GM19467 (cell line): ENCODE measurements around the gene PRKAR1A.
"Not testable (repeated sequence)": the region's sequence is repeated elsewhere in the genome, so short reads cannot be mapped to it uniquely, and the experiment has no call there.

ENCODE experiments used
- ATAC-seq: cut with Tn5 transposase; IDR thresholded peaks from one replicate; pipeline ENCODE4 v1.9.1; 2021; ENCODE audit warnings: mild to moderate bottlenecking, moderate library complexity; ENCODE audit not compliant: unreplicated experiment

Gene PRKAR1A

DNA sequence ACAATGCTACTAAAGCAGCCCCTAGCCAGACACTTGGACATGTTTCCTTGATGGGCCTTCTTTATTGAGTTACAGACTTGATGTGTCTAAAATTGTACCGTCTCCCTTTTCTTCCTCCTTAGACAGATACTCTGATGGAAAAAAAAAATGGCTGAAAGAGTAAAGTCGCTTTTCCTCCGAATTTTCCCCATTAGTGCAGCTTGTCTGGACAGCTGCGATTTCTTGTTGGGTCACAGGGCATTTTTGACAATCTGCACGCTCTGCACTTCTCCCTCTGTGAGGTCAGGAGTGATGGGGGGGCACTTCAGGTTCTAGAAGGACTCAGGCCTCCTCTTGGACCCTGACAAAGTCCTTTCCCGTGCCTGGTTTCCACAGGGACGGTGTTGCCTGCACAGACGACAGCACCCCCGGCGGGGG lies 968 bp upstream of the PRKAR1A start:
- ATAC-seq, result no peak

DNA sequence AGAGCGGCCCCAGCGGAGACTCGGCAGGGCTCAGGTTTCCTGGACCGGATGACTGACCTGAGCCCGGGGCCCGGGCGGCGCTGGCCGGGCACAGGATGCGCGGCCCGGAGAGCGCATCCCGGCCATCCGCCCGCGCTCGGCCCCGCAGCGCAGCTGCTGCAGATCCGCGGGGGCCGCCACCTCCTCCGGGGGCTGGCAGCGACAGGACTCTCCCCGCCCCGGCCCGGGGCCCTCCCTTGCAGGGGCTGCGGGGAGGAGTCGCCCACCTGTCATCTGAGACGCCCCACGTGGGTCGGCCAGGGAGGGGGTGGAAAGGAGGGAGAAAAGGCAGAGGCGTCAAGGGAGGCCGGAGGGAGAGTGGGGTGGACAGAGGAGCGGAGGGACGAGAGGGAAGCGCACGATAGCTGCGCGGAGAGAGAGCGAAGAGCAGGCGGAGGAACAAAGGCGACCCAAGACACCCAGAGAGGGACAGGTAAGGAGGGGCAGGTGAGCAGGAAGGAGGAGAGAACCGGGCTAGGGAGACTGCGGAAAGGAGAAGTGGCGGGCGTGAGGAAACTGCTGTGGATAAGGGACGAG lies 471 bp upstream of the PRKAR1A start:
- ATAC-seq, result peak; percentile 48

DNA sequence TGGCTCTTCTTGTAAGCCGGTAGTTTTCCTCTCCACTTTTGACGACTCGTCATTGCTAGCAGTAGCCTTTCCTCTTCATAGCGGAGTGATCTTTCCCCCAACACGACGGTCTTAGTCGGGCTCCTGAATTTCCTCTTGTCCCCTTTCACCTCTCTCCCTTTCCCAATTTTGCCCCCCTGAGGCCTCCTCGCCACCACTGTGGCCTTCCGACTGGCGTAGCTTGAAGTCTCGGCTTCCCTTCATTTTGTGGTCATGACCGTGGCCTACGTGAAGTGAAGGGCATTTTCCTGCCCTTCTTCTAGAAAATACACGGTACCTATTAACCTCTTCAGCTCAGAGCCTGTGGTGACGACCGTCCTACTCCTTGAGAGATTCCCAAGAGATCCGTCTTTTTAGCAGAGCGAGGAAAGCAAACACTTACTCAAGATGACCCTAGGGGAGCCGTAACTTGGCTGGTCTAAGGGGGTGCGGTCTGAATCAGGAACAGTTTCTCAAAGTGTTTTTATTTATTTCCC lies 787 bp downstream of the PRKAR1A start:
- ATAC-seq, result no peak

DNA sequence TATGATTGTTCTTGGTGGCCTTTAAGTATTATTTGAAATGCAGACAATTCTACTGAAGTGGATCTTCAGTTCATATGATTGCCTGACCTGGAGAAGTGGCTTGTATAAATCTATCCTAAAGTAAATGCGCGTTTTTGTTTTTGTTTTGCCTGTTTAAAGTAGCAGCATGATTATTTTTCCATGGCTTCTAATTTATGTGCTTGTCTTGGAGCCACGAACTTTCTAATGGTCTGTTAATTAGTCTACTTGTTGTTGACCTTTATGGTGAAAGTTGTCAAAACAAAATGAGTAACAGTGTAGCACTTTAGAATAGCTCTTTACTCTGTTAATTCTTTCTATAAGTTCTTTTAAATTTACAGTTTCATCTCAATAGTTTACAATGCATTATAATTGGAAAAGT lies 1.7 kb downstream of the PRKAR1A start:
- no peak for ATAC-seq

DNA sequence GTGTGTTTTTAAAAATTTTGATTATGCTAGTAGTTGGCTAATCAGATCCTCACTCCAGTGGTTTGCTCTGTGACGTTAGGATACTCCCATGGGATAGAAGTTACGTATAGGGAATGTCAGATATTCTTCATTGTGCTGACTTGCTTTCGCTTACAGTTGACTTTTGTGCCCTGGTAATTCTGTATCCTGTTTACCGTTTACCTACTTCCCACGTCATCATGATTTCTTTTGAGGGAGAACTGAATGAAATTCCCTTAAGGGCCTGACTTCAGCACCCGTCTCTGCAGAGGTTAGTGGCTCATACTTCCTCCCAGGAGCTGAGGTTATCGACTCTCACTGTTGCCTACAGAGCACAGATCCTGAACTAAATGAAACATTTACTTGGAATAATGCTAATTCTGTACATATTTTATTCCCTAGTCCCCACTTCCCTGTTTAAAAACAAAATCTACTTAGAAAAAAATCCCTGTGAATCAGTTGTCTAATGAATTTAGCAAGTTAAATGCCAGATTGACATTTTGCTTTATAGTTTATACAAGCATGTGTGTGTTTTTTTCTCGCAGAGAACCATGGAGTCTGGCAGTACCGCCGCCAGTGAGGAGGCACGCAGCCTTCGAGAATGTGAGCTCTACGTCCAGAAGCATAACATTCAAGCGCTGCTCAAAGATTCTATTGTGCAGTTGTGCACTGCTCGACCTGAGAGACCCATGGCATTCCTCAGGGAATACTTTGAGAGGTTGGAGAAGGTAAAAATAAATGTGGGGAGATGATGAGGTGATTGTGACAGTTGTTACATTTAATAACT lies 2.8 kb downstream of the PRKAR1A start:
- no peak for ATAC-seq

DNA sequence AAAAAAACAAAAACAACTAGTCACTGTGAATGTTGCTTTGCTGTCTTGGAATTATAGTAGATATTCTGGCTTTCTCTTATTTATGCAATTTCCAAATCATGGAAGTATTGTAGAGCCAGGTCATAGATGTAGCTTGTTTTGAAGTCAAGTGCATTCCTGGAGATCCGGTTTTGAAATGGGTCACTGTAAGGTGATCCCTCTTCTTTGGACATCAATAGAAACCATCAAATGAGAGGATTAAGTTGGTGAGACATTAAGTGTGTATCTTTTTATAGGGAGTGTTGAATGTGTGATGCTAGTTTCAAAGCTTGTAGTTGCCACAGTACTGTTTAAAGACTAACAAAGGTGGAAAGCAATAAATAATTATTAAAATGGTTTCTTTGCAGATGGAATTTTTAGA lies 4.5 kb downstream of the PRKAR1A start:
- no peak for ATAC-seq

DNA sequence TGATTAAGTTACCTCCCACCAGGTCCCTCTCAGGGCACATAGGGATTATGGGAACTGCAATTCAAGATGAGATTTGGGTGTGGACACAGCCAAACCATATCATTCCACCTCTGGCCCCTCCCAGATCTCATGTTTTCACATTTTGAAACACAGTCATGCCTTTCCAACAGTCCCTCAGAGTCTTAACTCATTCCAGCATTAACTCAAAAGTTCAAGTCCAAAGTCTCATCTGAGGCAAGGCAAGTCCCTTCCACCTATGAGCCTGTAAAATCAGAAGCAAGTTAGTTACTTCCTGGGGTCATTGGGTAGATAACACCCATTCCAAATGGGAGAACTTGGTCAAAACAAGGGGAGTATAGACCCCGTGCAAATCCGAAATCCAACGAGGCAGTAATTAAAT lies 5.4 kb downstream of the PRKAR1A start:
- ATAC-seq, result not testable (repeated sequence)

DNA sequence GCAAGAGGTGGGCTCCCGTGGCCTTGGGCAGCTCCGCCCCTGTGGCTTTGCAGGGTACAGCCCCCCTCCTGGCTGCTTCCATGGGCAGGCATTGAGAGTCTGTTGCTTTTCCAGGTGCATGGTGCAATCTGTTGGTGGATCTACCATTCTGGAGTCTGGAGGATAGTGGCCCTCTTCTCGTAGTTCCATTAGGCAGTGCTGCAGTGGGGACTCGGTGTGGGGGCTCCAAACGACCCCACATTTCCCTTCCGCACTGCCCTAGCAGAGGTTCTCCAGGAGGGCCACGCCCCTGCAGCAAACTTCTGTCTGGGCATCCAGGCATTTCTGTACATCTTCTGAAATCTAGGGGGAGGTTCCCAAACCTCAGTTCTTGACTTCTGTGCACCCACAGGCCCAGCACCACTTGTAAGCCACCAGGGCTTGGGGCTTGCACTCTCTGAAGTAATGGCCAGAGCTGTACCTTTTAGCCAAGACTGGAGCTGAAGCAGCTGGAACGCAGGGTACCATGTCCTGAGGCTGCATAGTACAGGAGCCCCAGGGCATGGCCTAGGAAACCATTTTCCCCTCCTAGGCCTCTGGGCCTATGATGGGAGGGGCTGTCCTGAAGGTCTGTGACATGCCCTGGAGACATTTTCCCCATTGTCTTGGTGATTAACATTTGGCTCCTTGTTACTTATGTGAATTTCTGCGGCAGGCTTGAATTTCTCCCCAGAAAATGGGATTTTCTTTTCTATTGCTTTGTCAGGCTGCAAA lies 6.0 kb downstream of the PRKAR1A start:
- ATAC-seq, result no peak

DNA sequence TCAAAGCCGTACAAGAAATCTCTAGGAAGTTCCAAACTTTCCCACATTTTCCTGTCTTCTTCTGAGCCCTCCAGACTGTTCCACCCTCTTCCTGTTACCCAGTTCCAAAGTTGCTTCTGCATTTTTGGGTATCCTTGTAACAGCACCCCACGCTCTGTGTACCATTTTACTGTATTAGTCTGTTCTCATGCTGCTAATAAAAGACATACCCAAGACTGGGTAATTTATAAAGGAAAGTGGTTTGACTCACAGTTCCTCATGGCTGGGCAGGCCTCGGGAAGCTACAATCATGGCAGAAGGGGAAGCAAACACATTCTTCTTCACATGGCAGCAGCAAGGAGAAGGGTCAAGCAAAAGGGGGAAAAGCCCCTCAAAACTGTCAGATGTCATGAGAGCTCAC lies 6.8 kb downstream of the PRKAR1A start:
- ATAC-seq, result not testable (repeated sequence)

DNA sequence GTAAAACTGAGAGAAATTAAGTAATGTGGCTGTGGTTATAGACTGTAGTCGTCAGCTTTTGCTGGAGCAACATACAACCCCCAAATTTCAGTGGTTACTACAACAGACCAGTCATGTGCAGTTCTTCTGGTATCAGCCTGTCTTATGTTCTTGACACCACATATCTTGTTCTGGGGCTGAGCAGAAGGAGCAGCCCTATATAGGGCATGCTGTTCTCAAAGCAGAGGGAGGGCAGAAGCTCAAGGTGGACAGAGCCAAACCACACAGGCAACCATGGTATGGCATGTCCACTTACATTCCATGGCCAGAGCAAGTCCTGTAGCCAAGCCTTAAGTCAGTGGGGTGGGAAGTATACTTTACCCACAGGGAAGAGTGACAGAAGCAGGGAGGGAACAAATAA lies 7.7 kb downstream of the PRKAR1A start:
- no peak for ATAC-seq

DNA sequence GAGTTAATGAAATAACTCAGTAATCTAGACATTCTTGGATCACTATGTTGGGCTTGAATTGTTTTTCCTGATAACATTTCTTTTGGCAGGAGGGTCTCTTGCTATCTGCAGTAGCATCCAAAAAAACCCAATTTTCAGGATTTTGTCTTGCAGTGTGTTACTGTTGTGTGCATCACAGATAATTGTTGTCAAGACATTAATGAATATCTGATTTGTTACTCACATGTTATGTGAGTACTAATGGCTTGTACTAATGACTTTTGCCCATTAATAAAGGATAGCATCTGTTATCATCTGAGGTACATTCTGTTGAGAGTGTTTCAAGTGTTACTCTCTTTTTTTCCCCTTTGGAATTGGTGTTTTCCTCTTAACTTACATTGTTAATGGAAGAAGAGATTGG lies 10.0 kb downstream of the PRKAR1A start:
- no peak for ATAC-seq

DNA sequence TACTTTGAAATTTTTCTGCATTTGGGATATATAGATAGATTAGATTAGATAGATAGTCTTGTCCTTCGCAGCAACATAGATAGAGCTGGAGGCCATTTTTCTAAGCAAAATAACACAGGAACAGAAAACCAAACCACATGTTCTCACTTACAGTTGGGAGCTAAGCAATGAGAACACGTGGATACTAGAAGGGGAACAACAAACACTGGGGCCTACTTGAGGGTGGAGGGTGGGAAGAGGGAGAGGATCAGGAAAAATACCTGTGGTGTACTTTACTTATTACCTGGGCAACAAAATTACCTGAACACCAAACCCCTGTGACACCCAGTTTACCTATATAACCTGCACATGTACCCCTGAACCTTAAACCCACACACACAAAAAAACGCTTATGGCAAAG lies 14.3 kb downstream of the PRKAR1A start:
- ATAC-seq, result no peak

DNA sequence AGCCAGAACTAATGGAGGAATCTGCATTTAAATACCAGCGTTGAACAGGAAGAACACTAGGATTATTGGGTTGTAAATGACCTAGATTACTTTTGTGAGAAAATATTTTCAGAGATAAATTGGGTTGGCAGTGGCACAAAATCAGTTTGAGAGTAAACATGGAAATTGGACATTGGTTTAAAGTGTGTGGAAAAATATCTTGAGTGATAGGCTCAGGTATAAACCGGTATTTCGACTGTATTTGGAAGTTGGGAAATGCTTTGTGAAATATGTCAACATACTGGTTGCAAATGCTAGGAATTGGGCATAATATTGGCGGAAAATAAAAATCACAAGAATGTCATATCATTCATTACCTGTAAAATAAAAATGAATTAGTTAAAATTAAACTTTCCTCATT lies 15.1 kb downstream of the PRKAR1A start:
- ATAC-seq, result no peak

DNA sequence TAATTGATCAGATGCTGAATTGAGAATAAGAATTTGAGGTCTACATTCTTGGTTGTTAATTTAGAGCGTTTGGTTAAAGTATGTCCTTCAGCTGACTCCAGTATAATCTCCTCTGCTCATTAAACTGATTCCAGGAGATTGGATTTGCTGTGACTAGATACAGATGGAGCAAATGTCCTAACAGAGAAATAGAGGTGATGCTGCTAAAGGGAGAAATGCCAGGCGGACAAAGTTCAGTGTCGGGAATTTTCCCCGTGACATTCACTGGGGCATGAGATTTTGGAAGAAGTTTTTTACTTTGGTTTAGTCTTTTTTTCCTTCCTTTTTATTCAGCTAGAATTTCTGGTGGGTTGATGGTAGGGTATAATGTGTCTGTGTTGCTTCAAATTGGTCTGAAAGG lies 19.0 kb downstream of the PRKAR1A start:
- ATAC-seq, result no peak

DNA sequence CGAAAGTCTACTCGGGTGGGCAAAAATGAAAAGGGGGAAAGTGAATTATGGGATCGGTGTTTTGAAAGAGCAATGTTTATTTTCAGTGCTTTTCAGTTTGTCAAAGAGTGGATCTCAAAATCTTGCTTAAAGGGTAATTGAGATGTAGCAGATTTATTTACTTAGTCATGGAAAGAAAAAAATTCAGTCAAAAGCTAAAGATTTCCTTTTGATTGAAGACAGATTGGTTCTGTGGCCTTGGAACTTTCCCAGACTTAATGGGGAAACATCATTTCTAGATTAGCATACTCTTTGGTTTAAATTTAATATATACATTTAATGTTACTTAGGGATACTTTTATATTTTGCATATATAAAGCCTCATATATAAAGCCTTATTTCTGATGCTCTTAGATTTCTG lies 20.6 kb downstream of the PRKAR1A start:
- no peak for ATAC-seq

DNA sequence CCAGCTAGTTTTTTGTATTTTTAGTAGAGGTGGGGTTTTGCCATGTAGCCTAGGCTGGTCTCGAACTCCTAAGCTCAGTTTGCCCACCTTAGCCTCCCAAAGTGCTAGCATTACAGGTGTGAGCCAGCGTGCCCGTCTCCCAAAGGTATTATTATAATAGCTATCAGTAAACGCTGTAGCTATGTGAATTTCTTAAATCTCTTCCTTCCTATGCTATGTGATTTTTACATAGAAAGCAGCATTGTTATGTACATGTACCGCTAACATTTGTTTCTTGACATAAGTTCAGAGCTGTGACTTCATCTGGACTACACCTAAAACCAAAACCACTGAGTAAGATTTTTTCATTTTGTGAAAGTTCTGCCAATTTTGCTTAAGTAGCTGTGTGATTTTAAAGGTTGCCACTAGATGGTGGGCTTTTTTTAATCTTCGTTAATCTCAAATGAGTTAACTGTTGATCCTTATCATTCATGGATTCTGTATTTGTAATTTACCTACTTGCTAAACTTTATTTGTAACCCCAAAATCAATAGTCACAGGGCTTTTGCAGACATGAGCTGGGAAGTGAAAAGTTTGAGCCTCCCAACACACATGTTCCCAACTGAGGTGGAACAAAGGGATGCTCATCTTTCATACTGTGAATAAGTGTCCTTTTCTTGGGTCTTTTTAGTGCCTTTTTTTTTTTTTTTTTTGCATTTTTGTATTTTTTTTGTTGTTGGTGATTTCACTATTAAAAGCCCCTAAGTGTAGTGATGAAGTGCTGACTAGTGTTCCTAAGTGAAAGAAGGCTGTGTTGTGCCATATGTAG lies 21.9 kb downstream of the PRKAR1A start:
- ATAC-seq, result no peak

DNA sequence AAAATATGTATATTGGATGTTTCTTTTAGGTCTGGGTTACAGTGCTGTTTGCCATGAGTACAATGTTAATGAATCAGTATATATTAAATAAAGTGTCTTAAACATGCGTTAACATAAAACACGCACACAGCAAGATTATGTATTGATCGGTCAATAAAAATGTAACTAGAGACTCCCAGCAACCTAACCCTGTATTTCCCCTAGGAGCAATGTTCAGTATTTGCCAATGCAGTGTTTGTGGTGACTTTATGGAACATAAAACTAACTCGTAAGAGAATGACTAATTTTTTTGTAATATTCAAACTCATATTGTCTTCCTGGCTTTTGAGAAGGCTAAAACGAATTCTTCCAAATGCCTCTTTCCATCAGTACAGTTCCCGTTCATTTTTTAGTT lies 22.5 kb downstream of the PRKAR1A start:
- no peak for ATAC-seq

DNA sequence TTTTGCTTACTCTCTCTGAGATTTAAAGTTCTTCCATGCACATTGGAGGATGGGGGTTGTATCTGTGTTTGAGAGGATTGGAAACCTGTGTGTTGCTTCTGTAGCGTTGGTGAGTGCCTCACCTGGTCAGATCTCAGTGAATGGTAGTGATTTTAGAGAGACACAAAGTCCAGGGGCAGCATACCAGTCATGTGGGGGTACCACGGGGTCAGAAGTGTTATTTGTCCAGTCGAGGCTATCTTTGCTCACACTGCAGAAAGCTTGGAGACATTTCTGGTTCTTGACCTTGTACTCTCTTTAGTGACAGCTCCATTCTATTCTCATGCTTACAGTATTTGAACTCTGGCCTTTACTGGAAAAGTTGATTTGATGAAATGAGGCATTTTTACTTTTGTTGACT lies 23.7 kb downstream of the PRKAR1A start:
- no peak for ATAC-seq

DNA sequence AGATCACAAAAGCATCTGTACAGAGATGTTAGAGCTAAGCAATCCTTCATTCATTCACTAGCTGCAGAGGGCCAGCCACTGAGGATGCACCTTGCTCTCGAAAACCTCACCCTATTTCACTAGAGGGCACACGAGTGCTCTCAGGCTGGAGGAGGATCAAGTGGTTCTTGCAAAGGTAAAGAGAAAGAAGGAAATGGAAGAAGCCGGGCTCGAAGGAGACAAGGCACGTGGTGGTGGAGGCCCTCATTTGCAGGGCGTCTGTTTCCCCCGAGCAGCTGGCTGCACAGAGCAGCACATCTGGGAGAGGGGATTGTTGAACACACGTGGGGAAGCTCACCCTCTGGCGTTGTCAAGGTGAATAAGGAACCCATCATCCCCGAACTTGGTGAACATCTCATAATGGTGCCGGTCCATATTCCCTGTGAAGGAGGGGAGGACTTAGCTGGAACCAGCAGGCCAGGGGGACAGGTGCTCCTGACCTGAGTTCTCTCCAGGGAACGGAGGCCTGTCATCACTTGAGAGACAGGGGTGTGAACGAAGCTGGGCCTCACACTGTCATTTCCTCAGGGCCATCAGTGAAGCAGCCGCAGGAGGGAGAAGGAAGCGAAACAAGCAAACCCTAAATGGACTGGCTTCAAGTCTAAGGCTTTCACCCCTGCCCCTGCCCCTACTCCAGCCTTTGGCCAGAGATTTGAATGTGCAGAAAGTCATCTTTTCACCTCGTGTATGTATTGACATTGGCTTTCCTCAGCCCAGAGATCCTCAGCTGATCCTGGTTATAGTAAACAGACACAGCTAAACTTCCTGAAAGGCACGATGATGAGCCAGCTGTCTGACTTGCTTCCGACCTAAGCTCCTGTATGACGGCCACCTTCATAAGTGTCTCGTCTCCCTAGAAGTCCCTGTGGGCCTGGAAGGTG lies 27.6 kb downstream of the PRKAR1A start:
- ATAC-seq, result no peak

DNA sequence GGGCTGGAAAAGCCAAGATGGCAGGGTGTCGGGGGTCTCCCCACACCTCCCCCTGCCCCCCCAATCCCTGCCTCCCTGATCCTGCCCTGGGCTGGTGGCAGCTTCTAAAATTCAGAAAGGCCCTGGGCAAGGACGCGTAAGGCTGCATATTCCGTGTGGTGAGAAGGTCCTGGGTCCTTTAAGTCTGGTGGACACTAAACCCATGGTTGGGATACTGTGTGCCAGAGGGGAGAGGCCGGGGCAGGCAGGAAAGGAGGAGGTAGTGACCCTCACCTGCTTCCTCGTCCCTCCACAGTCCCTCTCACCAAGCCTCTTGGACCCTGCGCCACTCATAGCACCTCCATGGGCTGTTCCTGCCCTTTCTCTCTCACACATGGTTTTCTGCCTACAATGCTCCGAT lies 28.8 kb downstream of the PRKAR1A start:
- no peak for ATAC-seq
